Measurements from ENCODE around the gene SORBS2.

SORBS2 gene

GRCh38 chr4:185728893-185729292 is 83.1 kb downstream of the SORBS2 start:
- Histone ChIP-seq H3K27me3 (ENCODE audit: control insufficient read depth, insufficient read depth, low read length) (no peaks in the 10 kb centered on the region), H3K4me2 (ENCODE audit: low read length) (no peak overlapping the region), H3K36me3 (ENCODE audit: control insufficient read depth, insufficient read depth, low read length) (no peaks in the 10 kb centered on the region), H3K9ac (no peak overlapping the region), H3K4me1 (peaks cover 3% of the 10 kb centered on the region), H2AFZ (no peak overlapping the region), H3K79me2 (no peaks in the 10 kb centered on the region), H3K4me3 (ENCODE audit: low read depth, low read length) (no peak overlapping the region), H3K27ac (no peak overlapping the region), H3K9me3 (ENCODE audit: control insufficient read depth, low read length) (no peaks in the 10 kb centered on the region)
- TF ChIP-seq, protein P1, sequence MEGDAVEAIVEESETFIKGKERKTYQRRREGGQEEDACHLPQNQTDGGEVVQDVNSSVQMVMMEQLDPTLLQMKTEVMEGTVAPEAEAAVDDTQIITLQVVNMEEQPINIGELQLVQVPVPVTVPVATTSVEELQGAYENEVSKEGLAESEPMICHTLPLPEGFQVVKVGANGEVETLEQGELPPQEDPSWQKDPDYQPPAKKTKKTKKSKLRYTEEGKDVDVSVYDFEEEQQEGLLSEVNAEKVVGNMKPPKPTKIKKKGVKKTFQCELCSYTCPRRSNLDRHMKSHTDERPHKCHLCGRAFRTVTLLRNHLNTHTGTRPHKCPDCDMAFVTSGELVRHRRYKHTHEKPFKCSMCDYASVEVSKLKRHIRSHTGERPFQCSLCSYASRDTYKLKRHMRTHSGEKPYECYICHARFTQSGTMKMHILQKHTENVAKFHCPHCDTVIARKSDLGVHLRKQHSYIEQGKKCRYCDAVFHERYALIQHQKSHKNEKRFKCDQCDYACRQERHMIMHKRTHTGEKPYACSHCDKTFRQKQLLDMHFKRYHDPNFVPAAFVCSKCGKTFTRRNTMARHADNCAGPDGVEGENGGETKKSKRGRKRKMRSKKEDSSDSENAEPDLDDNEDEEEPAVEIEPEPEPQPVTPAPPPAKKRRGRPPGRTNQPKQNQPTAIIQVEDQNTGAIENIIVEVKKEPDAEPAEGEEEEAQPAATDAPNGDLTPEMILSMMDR (IDR thresholded peaks at IDR 0.05) = no peak

DNA sequence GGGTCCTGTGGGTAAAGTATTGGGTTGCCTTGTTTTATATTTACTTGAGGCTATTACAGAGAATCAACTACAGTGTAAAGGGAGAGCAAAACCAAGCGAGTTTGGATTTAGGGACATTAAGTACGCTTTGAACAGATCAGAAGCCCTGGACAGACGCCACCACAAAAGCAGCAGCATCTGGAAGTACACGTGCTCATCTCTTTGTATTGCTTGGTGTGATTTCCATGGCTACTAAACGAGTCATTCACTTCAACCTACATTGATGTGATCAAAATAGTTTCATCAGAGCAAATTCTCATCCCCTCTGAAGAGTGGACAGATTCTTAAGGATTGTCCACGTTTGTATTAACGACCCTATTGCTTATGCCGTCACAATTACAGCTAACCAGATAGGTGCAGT is 85.1 kb downstream of the SORBS2 start:
- Histone ChIP-seq H3K4me3 (ENCODE audit: low read depth, low read length) (no peak overlapping the region), H3K4me1 (peaks cover 3% of the 10 kb centered on the region), H3K9me3 (ENCODE audit: control insufficient read depth, low read length) (no peaks in the 10 kb centered on the region), H3K27me3 (ENCODE audit: control insufficient read depth, insufficient read depth, low read length) (no peaks in the 10 kb centered on the region), H3K27ac (no peak overlapping the region), H3K36me3 (ENCODE audit: control insufficient read depth, insufficient read depth, low read length) (no peaks in the 10 kb centered on the region), H3K4me2 (ENCODE audit: low read length) (no peak overlapping the region), H3K79me2 (no peaks in the 10 kb centered on the region), H2AFZ (no peak overlapping the region), H3K9ac (no peak overlapping the region)
- TF ChIP-seq, protein P1 (IDR thresholded peaks at IDR 0.05) = no peak

DNA sequence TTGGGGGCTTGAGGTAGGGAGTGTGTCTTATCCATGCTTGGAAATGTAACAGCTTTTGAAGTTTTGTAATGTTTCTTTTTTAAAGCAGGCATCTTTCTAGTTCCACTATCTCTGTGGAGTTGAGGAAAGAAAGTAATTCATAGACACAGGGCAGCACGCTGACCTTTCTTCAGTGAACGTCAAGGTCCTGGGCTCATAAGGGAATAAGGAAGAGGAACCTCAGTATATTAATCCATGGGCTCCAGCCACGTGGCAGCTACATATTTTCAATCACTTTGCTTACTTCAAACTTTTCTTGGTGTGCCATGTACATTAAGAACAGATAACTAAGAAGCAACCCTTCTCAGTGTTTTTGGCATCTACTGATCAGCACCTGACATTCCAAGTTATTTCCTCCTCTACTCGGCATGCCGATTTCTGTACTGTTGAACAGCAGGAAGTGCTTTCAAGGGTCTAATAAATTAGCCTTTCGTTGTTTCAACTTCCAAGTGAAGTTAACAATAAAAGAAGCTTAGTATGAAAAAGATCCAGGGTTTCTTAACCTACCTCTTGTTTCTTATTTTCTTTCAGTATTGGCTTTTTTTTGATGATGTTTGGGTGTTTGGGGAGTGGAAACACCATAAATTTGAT is 88.2 kb downstream of the SORBS2 start:
- H3K27ac ChIP-seq = peak overlapping the region; percentile 24
- no peak overlapping the region for H3K4me3 ChIP-seq (ENCODE audit: low read depth, low read length)
- no peaks in the 10 kb centered on the region for H3K79me2 ChIP-seq
- no peak overlapping the region for H2AFZ ChIP-seq
- H3K4me2 ChIP-seq (ENCODE audit: low read length) = no peak overlapping the region
- H3K36me3 ChIP-seq (ENCODE audit: control insufficient read depth, insufficient read depth, low read length) = no peaks in the 10 kb centered on the region
- H3K4me1 ChIP-seq = no peaks in the 10 kb centered on the region
- no peaks in the 10 kb centered on the region for H3K27me3 ChIP-seq (ENCODE audit: control insufficient read depth, insufficient read depth, low read length)
- H3K9ac ChIP-seq = no peak overlapping the region
- H3K9me3 ChIP-seq (ENCODE audit: control insufficient read depth, low read length) = no peaks in the 10 kb centered on the region
- TF ChIP-seq, protein P1 (IDR thresholded peaks at IDR 0.05) = no peak

- Histone ChIP-seq H3K9ac (no peak overlapping the region), H3K79me2 (no peaks in the 10 kb centered on the region), H3K27me3 (ENCODE audit: control insufficient read depth, insufficient read depth, low read length) (no peaks in the 10 kb centered on the region), H3K4me3 (ENCODE audit: low read depth, low read length) (no peak overlapping the region), H3K4me2 (ENCODE audit: low read length) (no peak overlapping the region), H3K9me3 (ENCODE audit: control insufficient read depth, low read length) (no peaks in the 10 kb centered on the region), H3K36me3 (ENCODE audit: control insufficient read depth, insufficient read depth, low read length) (no peaks in the 10 kb centered on the region), H2AFZ (no peak overlapping the region), H3K27ac (no peak overlapping the region), H3K4me1 (no peaks in the 10 kb centered on the region)
- TF ChIP-seq, protein P1 (IDR thresholded peaks at IDR 0.05) = no peak
Measured at GRCh38 chr4:185722029-185722316, 90.0 kb downstream of the SORBS2 start.
